A673 (cell line): ENCODE data around the gene PDXDC1.

ENCODE experiments used
- CTCF ChIP-seq: fragments of 300-800, 200-600 bp; sonication (generic); conservative IDR thresholded peaks from 2 replicates; pipeline ENCODE4 v1.5.1; 2017; ENCODE audit warnings: low read depth, mild to moderate bottlenecking, antibody characterized with exemption, low read length, moderate library complexity, mixed read lengths
- EZH2 ChIP-seq: fragments of 200-600 bp; sonication (generic); IDR thresholded peaks from 2 replicates; pipeline ENCODE4 v1.6.1; 2017; ENCODE audit warnings: borderline replicate concordance, low read depth, mild to moderate bottlenecking, mixed read lengths, antibody characterized with exemption, low read length; ENCODE audit not compliant: poor library complexity, severe bottlenecking

GRCh38 chr16:14958323-14958600 lies 16.6 kb upstream of the PDXDC1 start:
- no peak for TF ChIP-seq CTCF
- TF ChIP-seq EZH2: no peak
